ENCODE results near the gene CHD2.
"Not testable (repeated sequence)": the region's sequence is repeated elsewhere in the genome, so short reads cannot be mapped to it uniquely, and the experiment has no call there.

Gene CHD2

GRCh38 chr15:93049914-93050578, 149.9 kb downstream of the CHD2 start:
- H3K4me1 ChIP-seq, result no peaks in the 10 kb centered on the region
- H3K9me3 ChIP-seq, result no peaks in the 10 kb centered on the region
- no peak for DNase-seq (ENCODE audit: low spot score in 2 of 2)
- H3K27me3 ChIP-seq (ENCODE audit: low read depth), result no peaks in the 10 kb centered on the region
- in situ Hi-C loops (cut with MboI; ENCODE audit: low sequenced_read_pairs), result loop anchor here (25.0 kb wide), 1 partner anchor 937 kb away; no protein-coding TSS in a partner anchor
- H3K4me3 ChIP-seq, result no peak overlapping the region
- H3K36me3 ChIP-seq (replicated peaks), result peaks cover 36% of the 10 kb centered on the region

- in situ Hi-C loops (cut with MboI; ENCODE audit: low sequenced_read_pairs), result no loop called here
- Histone ChIP-seq H3K9me3 (no peaks in the 10 kb centered on the region), H3K27me3 (ENCODE audit: low read depth) (no peaks in the 10 kb centered on the region), H3K4me1 (no peaks in the 10 kb centered on the region), H3K4me3 (no peak overlapping the region), H3K36me3 (replicated peaks) (peaks cover 30% of the 10 kb centered on the region)
- DNase-seq (ENCODE audit: low spot score in 2 of 2), result no peak
Observed at GRCh38 chr15:93050648-93051047, 150.5 kb downstream of the CHD2 start.

- H3K27me3 ChIP-seq (ENCODE audit: low read depth), result no peaks in the 10 kb centered on the region
- H3K4me1 ChIP-seq, result no peaks in the 10 kb centered on the region
- peaks cover 24% of the 10 kb centered on the region for H3K36me3 ChIP-seq (replicated peaks)
- H3K9me3 ChIP-seq, result no peaks in the 10 kb centered on the region
- in situ Hi-C loops (cut with MboI; ENCODE audit: low sequenced_read_pairs), result no loop called here
- no peak for DNase-seq (ENCODE audit: low spot score in 2 of 2)
- no peak overlapping the region for H3K4me3 ChIP-seq
Observed at GRCh38 chr15:93051236-93052089, 151.3 kb downstream of the CHD2 start.

- DNase-seq (ENCODE audit: low spot score in 2 of 2), result no peak
- no peaks in the 10 kb centered on the region for H3K9me3 ChIP-seq
- no peaks in the 10 kb centered on the region for H3K27me3 ChIP-seq (ENCODE audit: low read depth)
- in situ Hi-C loops (cut with MboI; ENCODE audit: low sequenced_read_pairs), result no loop called here
- peaks cover 22% of the 10 kb centered on the region for H3K36me3 ChIP-seq (replicated peaks)
- no peak overlapping the region for H3K4me3 ChIP-seq
- H3K4me1 ChIP-seq, result no peaks in the 10 kb centered on the region
Observed at GRCh38 chr15:93052090-93052879, 152.2 kb downstream of the CHD2 start.

GRCh38 chr15:93055211-93055610, 155.1 kb downstream of the CHD2 start:
- no peaks in the 10 kb centered on the region for H3K9me3 ChIP-seq
- H3K4me3 ChIP-seq, result no peak overlapping the region
- H3K27me3 ChIP-seq (ENCODE audit: low read depth), result no peaks in the 10 kb centered on the region
- in situ Hi-C loops (cut with MboI; ENCODE audit: low sequenced_read_pairs), result no loop called here
- H3K4me1 ChIP-seq, result no peaks in the 10 kb centered on the region; the same call in 1 of the 2 replicates
- no peak for DNase-seq (ENCODE audit: low spot score in 2 of 2)
- H3K36me3 ChIP-seq (replicated peaks), result peaks cover 11% of the 10 kb centered on the region

- in situ Hi-C loops (cut with MboI; ENCODE audit: low sequenced_read_pairs), result no loop called here
- no peaks in the 10 kb centered on the region for H3K9me3 ChIP-seq
- H3K36me3 ChIP-seq (replicated peaks), result peaks cover 7% of the 10 kb centered on the region; the same call in 1 of the 2 replicates
- no peak overlapping the region for H3K4me3 ChIP-seq
- no peak for DNase-seq (ENCODE audit: low spot score in 2 of 2)
- no peaks in the 10 kb centered on the region for H3K27me3 ChIP-seq (ENCODE audit: low read depth)
- H3K4me1 ChIP-seq, result peaks cover 11% of the 10 kb centered on the region
Observed at GRCh38 chr15:93056836-93057235, 156.7 kb downstream of the CHD2 start.

- Histone ChIP-seq H3K27me3 (ENCODE audit: low read depth) (no peaks in the 10 kb centered on the region), H3K36me3 (replicated peaks) (peaks cover 7% of the 10 kb centered on the region; the same call in 1 of the 2 replicates), H3K4me1 (peaks cover 17% of the 10 kb centered on the region), H3K9me3 (no peaks in the 10 kb centered on the region), H3K4me3 (no peak overlapping the region)
- in situ Hi-C loops (cut with MboI; ENCODE audit: low sequenced_read_pairs), result no loop called here
- no peak for DNase-seq (ENCODE audit: low spot score in 2 of 2)
Observed at GRCh38 chr15:93057618-93058017, 157.5 kb downstream of the CHD2 start.

- in situ Hi-C loops (cut with MboI; ENCODE audit: low sequenced_read_pairs), result no loop called here
- H3K27me3 ChIP-seq (ENCODE audit: low read depth), result no peaks in the 10 kb centered on the region
- DNase-seq (ENCODE audit: low spot score in 2 of 2), result no peak
- H3K9me3 ChIP-seq, result no peaks in the 10 kb centered on the region
- H3K4me1 ChIP-seq, result peaks cover 22% of the 10 kb centered on the region
- H3K4me3 ChIP-seq, result no peak overlapping the region
- H3K36me3 ChIP-seq (replicated peaks), result peaks cover 7% of the 10 kb centered on the region; the same call in 1 of the 2 replicates
Observed at GRCh38 chr15:93058128-93058527, 158.0 kb downstream of the CHD2 start.

- Histone ChIP-seq H3K36me3 (replicated peaks) (peaks cover 9% of the 10 kb centered on the region), H3K9me3 (no peaks in the 10 kb centered on the region), H3K27me3 (ENCODE audit: low read depth) (no peaks in the 10 kb centered on the region), H3K4me3 (no peak overlapping the region), H3K4me1 (peaks cover 27% of the 10 kb centered on the region)
- in situ Hi-C loops (cut with MboI; ENCODE audit: low sequenced_read_pairs), result no loop called here
- no peak for DNase-seq (ENCODE audit: low spot score in 2 of 2)
Observed at GRCh38 chr15:93058904-93059427, 158.8 kb downstream of the CHD2 start.

- no peaks in the 10 kb centered on the region for H3K9me3 ChIP-seq
- DNase-seq (ENCODE audit: low spot score in 2 of 2), result no peak
- H3K4me1 ChIP-seq, result peaks cover 27% of the 10 kb centered on the region
- H3K4me3 ChIP-seq, result no peak overlapping the region
- in situ Hi-C loops (cut with MboI; ENCODE audit: low sequenced_read_pairs), result no loop called here
- H3K27me3 ChIP-seq (ENCODE audit: low read depth), result no peaks in the 10 kb centered on the region
- H3K36me3 ChIP-seq (replicated peaks), result peaks cover 10% of the 10 kb centered on the region
Observed at GRCh38 chr15:93059442-93059841, 159.3 kb downstream of the CHD2 start.

- H3K27me3 ChIP-seq (ENCODE audit: low read depth), result no peaks in the 10 kb centered on the region
- in situ Hi-C loops (cut with MboI; ENCODE audit: low sequenced_read_pairs), result no loop called here
- no peak for DNase-seq (ENCODE audit: low spot score in 2 of 2)
- peaks cover 11% of the 10 kb centered on the region for H3K36me3 ChIP-seq (replicated peaks)
- no peak overlapping the region for H3K4me3 ChIP-seq
- H3K4me1 ChIP-seq, result peaks cover 27% of the 10 kb centered on the region
- H3K9me3 ChIP-seq, result no peaks in the 10 kb centered on the region
Observed at GRCh38 chr15:93060336-93061248, 160.5 kb downstream of the CHD2 start.

- H3K36me3 ChIP-seq (replicated peaks), result peaks cover 17% of the 10 kb centered on the region
- in situ Hi-C loops (cut with MboI; ENCODE audit: low sequenced_read_pairs); H3K27me3 ChIP-seq (ENCODE audit: low read depth); H3K9me3 ChIP-seq; H3K4me3 ChIP-seq; DNase-seq (ENCODE audit: low spot score in 2 of 2): not testable (repeated sequence)
- peaks cover 36% of the 10 kb centered on the region for H3K4me1 ChIP-seq
Observed at GRCh38 chr15:93062628-93063261, 162.6 kb downstream of the CHD2 start.
